HepG2 (cell line): ENCODE measurements around the gene ADAM20. TPM values are rescaled to one million over a fixed set of nuclear protein-coding genes. Genes with fewer than 3 reads are reported as not detected.

ENCODE experiments used
- ATAC-seq: fragments of 200-7000 bp; cut with Tn5 transposase; 3 replicates; pipeline ENCODE4 v1.9.1; 2020; ENCODE audit warnings: mild to moderate bottlenecking, moderate library complexity
- BruUV-seq: library from RNA; stranded (reverse); fragments of 400-500 nt; replicated peaks from 2 replicates; lab custom pipeline; 2021; lab: Mats Ljungman, UMichigan
- CTCF ChIA-PET: fragments of 300-600 bp; formaldehyde crosslinking; extraction: SDS; loops from one replicate; lab custom pipeline; 2021; ENCODE audit warnings: low total read pairs, inconsistent platforms, low intra/inter-chr PET ratio; lab: Yijun Ruan, JAX
- POLR2A ChIA-PET: fragments of 350-600 bp; sonication (Branson Sonifier 250); formaldehyde crosslinking; loops from one replicate; lab custom pipeline; 2020; ENCODE audit warnings: antibody characterized with exemption, inconsistent platforms; lab: Yijun Ruan, JAX
- DNase-seq: peaks from one replicate; pipeline ENCODE4 v3.0.0-alpha.2; 2015; ENCODE audit warnings: low spot score
- FAIRE-seq: peaks from 3 replicates; lab custom pipeline; 2011; peaks lifted over from hg19 to GRCh38; lab: Jason Lieb, UNC
- H2AFZ ChIP-seq: one replicate; pipeline ENCODE4 v1.6.1; 2011; ENCODE audit warnings: low read length, inconsistent platforms
- H3K27ac ChIP-seq: fragments of 300-600 bp; 3 replicates; pipeline ENCODE4 v1.8.0; 2011; ENCODE audit warnings: mixed run types, mild to moderate bottlenecking, mixed read lengths, low read length, inconsistent platforms; ENCODE audit not compliant: insufficient read depth; ENCODE audit errors: extremely low read length
- H3K27me3 ChIP-seq, 2 experiments: fragments of 200-600 bp in 1 of 2; 2 replicates in 1 of 2; 3 replicates in 1 of 2; pipeline versions ENCODE4 v1.6.0 to v1.8.0; 2011; ENCODE audit warnings: low read length in 2 of 2, mild to moderate bottlenecking in 2 of 2, moderate library complexity in 2 of 2, inconsistent platforms in 1 of 2; ENCODE audit not compliant: insufficient read depth in 2 of 2, control insufficient read depth in 1 of 2
- H3K36me3 ChIP-seq, 2 experiments: fragments of 200-600 bp in 1 of 2; replicated peaks in 1 of 2; 2 replicates in 1 of 2; 3 replicates in 1 of 2; pipeline versions ENCODE4 v1.5.1 to v1.8.0; 2011; ENCODE audit warnings: low read length in 2 of 2, inconsistent platforms in 1 of 2; ENCODE audit not compliant: insufficient read depth in 2 of 2, control insufficient read depth in 1 of 2
- H3K4me1 ChIP-seq: 2 replicates; pipeline ENCODE4 v1.5.1; 2012; ENCODE audit warnings: low read length, inconsistent platforms; ENCODE audit not compliant: insufficient read depth
- H3K4me2 ChIP-seq: 2 replicates; pipeline ENCODE4 v1.6.0; 2011; ENCODE audit warnings: low read depth, low read length, inconsistent platforms
- H3K4me3 ChIP-seq, 3 experiments: fragments of 200-600 bp in 1 of 3; sonication (generic), shearing (Covaris generic) in 1 of 3; replicated peaks in 1 of 3; 2 replicates each; pipeline ENCODE4 v1.5.1; 2011 to 2016; ENCODE audit warnings: low read length in 3 of 3, inconsistent platforms in 2 of 3, low read depth in 2 of 3, mild to moderate bottlenecking in 2 of 3, control low read depth in 1 of 3, mixed read lengths in 1 of 3; ENCODE audit not compliant: insufficient read depth in 1 of 3
- H3K79me2 ChIP-seq: one replicate; pipeline ENCODE4 v1.6.1; 2011; ENCODE audit warnings: low read length, inconsistent platforms; ENCODE audit not compliant: insufficient read depth
- H3K9ac ChIP-seq: 2 replicates; pipeline ENCODE4 v1.6.0; 2011; ENCODE audit warnings: mild to moderate bottlenecking, low read depth, low read length, inconsistent platforms; ENCODE audit not compliant: insufficient read depth
- H3K9me3 ChIP-seq: 2 replicates; pipeline ENCODE4 v1.5.1; 2012; ENCODE audit warnings: mild to moderate bottlenecking, low read length
- H4K20me1 ChIP-seq: 2 replicates; pipeline ENCODE4 v1.6.0; 2011; ENCODE audit warnings: inconsistent platforms, mild to moderate bottlenecking, low read length, moderate library complexity; ENCODE audit not compliant: insufficient read depth
- BRD4 ChIP-seq: sonication (generic); formaldehyde crosslinking; IDR thresholded peaks from 2 replicates; pipeline ENCODE4 v1.4.0; 2020; ENCODE audit warnings: missing genetic modification reagents
- GTF2F1 ChIP-seq: fragments of 150-350 bp; IDR thresholded peaks from 2 replicates; pipeline ENCODE4 v1.6.1; 2014; ENCODE audit warnings: low read length
- HIC2 ChIP-seq: sonication (generic); formaldehyde crosslinking; IDR thresholded peaks from 2 replicates; pipeline ENCODE4 v1.9.0; 2022; ENCODE audit warnings: low read depth, missing genetic modification reagents
- HNF1B ChIP-seq: sonication (generic); formaldehyde crosslinking; IDR thresholded peaks from 2 replicates; pipeline ENCODE4 v1.5.1; 2020; ENCODE audit warnings: mild to moderate bottlenecking, moderate library complexity, missing genetic modification reagents
- NCOA2 ChIP-seq: sonication (generic); formaldehyde crosslinking; IDR thresholded peaks from 2 replicates; pipeline ENCODE4 v1.8.0; 2022; ENCODE audit warnings: inconsistent platforms
- NFE2L2 ChIP-seq: fragments of 150-350 bp; IDR thresholded peaks from 2 replicates; pipeline ENCODE4 v1.6.1; 2014; ENCODE audit warnings: low read length
- NR0B2 ChIP-seq: sonication (generic); formaldehyde crosslinking; IDR thresholded peaks from 2 replicates; pipeline ENCODE4 v1.4.0; 2020; ENCODE audit warnings: mild to moderate bottlenecking, missing genetic modification reagents
- TCF12 ChIP-seq, 2 experiments: fragments of 450-650 bp in 1 of 2; sonication (generic) in 1 of 2; formaldehyde crosslinking in 1 of 2; IDR thresholded peaks; 2 replicates each; pipeline versions ENCODE4 v1.6.1 to v1.8.0; 2017 to 2022; ENCODE audit warnings: antibody characterized with exemption in 1 of 2, mild to moderate bottlenecking in 1 of 2, missing genetic modification reagents in 1 of 2, moderate library complexity in 1 of 2
- TIGD3 ChIP-seq: sonication (generic); formaldehyde crosslinking; IDR thresholded peaks from 2 replicates; pipeline ENCODE4 v1.5.1; 2020; ENCODE audit warnings: mild to moderate bottlenecking, missing genetic modification reagents, borderline replicate concordance
- ZFP62 ChIP-seq: sonication (generic); formaldehyde crosslinking; IDR thresholded peaks from 2 replicates; pipeline ENCODE4 v1.4.0; 2020; ENCODE audit warnings: missing genetic modification reagents
- ZNF512B ChIP-seq: sonication (generic); formaldehyde crosslinking; IDR thresholded peaks from 2 replicates; pipeline ENCODE4 v1.5.1; 2020; ENCODE audit warnings: missing genetic modification reagents, mild to moderate bottlenecking, borderline replicate concordance
- ZNF652 ChIP-seq: IDR thresholded peaks from 2 replicates; pipeline ENCODE4 v1.6.1; 2016; ENCODE audit warnings: low read depth, borderline replicate concordance
- ZUFSP ChIP-seq: sonication (generic); formaldehyde crosslinking; IDR thresholded peaks from 2 replicates; pipeline ENCODE4 v1.9.0; 2021; ENCODE audit warnings: missing genetic modification reagents, mild to moderate bottlenecking, borderline replicate concordance
- WGBS: methylation state at CpG from one replicate; pipeline ENCODE4 v1.1.6; 2017; ENCODE audit warnings: low lambda C conversion rate; 5-methylcytosine and 5-hydroxymethylcytosine counted together
- in situ Hi-C: cut with HindIII; loops from 2 replicates; pipeline ENCODE4 v1.10.0; 2017; ENCODE audit warnings: low pct_unique_long_range_greater_than_20kb; ENCODE audit not compliant: extremely low pct_ligation_motif_present
- intact Hi-C: fragments of 100-400 bp; cut with micrococcal nuclease; formaldehyde crosslinking; loops from one replicate; pipeline ENCODE4 v1.10.0; 2022; ENCODE audit not compliant: unreplicated experiment
- polyA plus RNA-seq, 8 experiments: library from polyadenylated mRNA; depleted of rRNA in 3 of 8; stranded (reverse) in 7 of 8; unstranded in 1 of 8; fragments of >200 nt; fragmentation: Illumina TruSeq in 4 of 8; extraction: Trizol in 4 of 8; gene quantifications; 2 replicates each; pipeline versions ENCODE4 v1.2.1 to v1.2.3, GENCODE V29; 2011 to 2016; ENCODE audit warnings: low read depth in 4 of 8, missing spikeins in 1 of 8, mixed read lengths in 1 of 8; ENCODE audit not compliant: insufficient read depth in 1 of 8
- total RNA-seq, 5 experiments: library from RNA; depleted of rRNA; stranded (reverse); fragments of >200 nt; fragmentation: Illumina TruSeq; extraction: Trizol; gene quantifications; 2 replicates each; pipeline ENCODE4 v1.2.3, GENCODE V29; 2016; ENCODE audit warnings: low read depth in 1 of 5

ADAM20 gene
- total and polyA plus RNA-seq, 2 of the 13 experiments (the other 11 are each of a cell fraction or from before 2014, with no cell fraction given): 0.09 to 0.18 TPM

- H2AFZ ChIP-seq: no peak overlapping the region
- no peaks in the 10 kb centered on the region for H3K27me3 ChIP-seq
- FAIRE-seq (no peak), ATAC-seq (no peak), DNase-seq (no peak)
- no TSS peak for BruUV-seq
- WGBS: 20% methylated on average over 2 of the region's 3 CpGs
- no peaks in the 10 kb centered on the region for H3K79me2 ChIP-seq
- no peak overlapping the region for H3K4me2 ChIP-seq
- CTCF ChIA-PET: no interaction called here
- H3K4me3 ChIP-seq: no peak overlapping the region
- no peaks in the 10 kb centered on the region for H4K20me1 ChIP-seq
- H3K9ac ChIP-seq: no peak overlapping the region
- no peaks in the 10 kb centered on the region for H3K4me1 ChIP-seq
- peaks cover 24% of the 10 kb centered on the region for H3K9me3 ChIP-seq
- H3K36me3 ChIP-seq: no peaks in the 10 kb centered on the region
- no peak overlapping the region for H3K27ac ChIP-seq
- TF ChIP-seq ZNF652 (CRISPR knock-in tag): no peak
- TF ChIP-seq TCF12 (IDR thresholded peaks at IDR 0.05): no peak
- TF ChIP-seq TCF12 (CRISPR knock-in tag; IDR thresholded peaks at IDR 0.05): no peak
- TF ChIP-seq ZUFSP (CRISPR knock-in tag): no peak
- no peak for TF ChIP-seq BRD4 (CRISPR knock-in tag)
- TF ChIP-seq TIGD3 (CRISPR knock-in tag): no peak
- TF ChIP-seq NFE2L2: no peak
- no peak for TF ChIP-seq HNF1B (CRISPR knock-in tag)
- no peak for TF ChIP-seq NR0B2 (CRISPR knock-in tag)
- TF ChIP-seq ZFP62 (CRISPR knock-in tag): no peak
- TF ChIP-seq GTF2F1: no peak
- no peak for TF ChIP-seq HIC2 (CRISPR knock-in tag)
- no peak for TF ChIP-seq NCOA2 (CRISPR knock-in tag)
- no peak for TF ChIP-seq ZNF512B (CRISPR knock-in tag)
- TF ChIP-seq, all 625 proteins: peak for 0
- POLR2A ChIA-PET: no interaction called here
- intact Hi-C loops: no loop called here
- in situ Hi-C loops: no loop called here
Measured at GRCh38 chr14:70489579-70490200, 45.1 kb downstream of the ADAM20 start.
